SK-N-SH (cell line): Measurements from ENCODE around the gene GRIA1. TPM values are rescaled to one million over a fixed set of nuclear protein-coding genes. Genes with fewer than 3 reads are reported as not detected.

Experiments used
- CTCF ChIA-PET: fragments of 300-600, 350-600 bp; formaldehyde crosslinking; extraction: SDS; loops from one replicate; lab custom pipeline; 2021; lab: Yijun Ruan, JAX
- POLR2A ChIA-PET: fragments of 350-600 bp; sonication (Branson Sonifier 250); formaldehyde crosslinking; extraction: SDS; loops from one replicate; lab custom pipeline; 2020; ENCODE audit warnings: antibody characterized with exemption, inconsistent platforms; lab: Yijun Ruan, JAX
- DNase-seq: peaks from one replicate; pipeline ENCODE4 v3.0.0; 2012
- H2AFZ ChIP-seq: fragments of 200-600 bp; sonication (generic); 2 replicates; pipeline ENCODE4 v1.8.1; 2016; ENCODE audit warnings: antibody characterized with exemption, mild to moderate bottlenecking, low read depth
- H3F3A ChIP-seq: fragments of 200-600 bp; sonication (generic); replicated peaks from 2 replicates; pipeline ENCODE3; 2016; ENCODE audit warnings: antibody characterized with exemption, mild to moderate bottlenecking; ENCODE audit not compliant: insufficient read depth
- H3K27ac ChIP-seq, 2 experiments: fragments of 200-500 bp in 1 of 2; fragments of 200-600 bp in 1 of 2; sonication (Bioruptor generic) in 1 of 2; sonication (generic), shearing (Covaris generic) in 1 of 2; 2 replicates each; pipeline versions ENCODE4 v1.5.1 to v1.6.1; 2014 to 2016; ENCODE audit warnings: low read depth in 2 of 2, inconsistent platforms in 1 of 2, low read length in 1 of 2, mild to moderate bottlenecking in 1 of 2, mixed read lengths in 1 of 2
- H3K27me3 ChIP-seq: fragments of 200-600 bp; sonication (generic), shearing (Covaris generic); 2 replicates; pipeline ENCODE4 v1.6.1; 2016; ENCODE audit warnings: mixed run types; ENCODE audit not compliant: insufficient read depth
- H3K36me3 ChIP-seq, 2 experiments: fragments of 200-500 bp in 1 of 2; fragments of 200-600 bp in 1 of 2; sonication (Bioruptor generic) in 1 of 2; sonication (generic) in 1 of 2; replicated peaks in 1 of 2; 2 replicates each; pipeline versions ENCODE3 to v1.5.1; 2014 to 2016; ENCODE audit warnings: low read length in 1 of 2, mild to moderate bottlenecking in 1 of 2; ENCODE audit not compliant: insufficient read depth in 2 of 2, control insufficient read depth in 1 of 2
- H3K4me1 ChIP-seq, 2 experiments: fragments of 200-500 bp in 1 of 2; fragments of 200-600 bp in 1 of 2; sonication (Bioruptor generic) in 1 of 2; sonication (generic), shearing (Covaris generic) in 1 of 2; 2 replicates each; pipeline versions ENCODE4 v1.5.1 to v1.6.1; 2014 to 2016; ENCODE audit warnings: low read depth in 1 of 2, low read length in 1 of 2, mixed run types in 1 of 2; ENCODE audit not compliant: insufficient read depth in 2 of 2, control insufficient read depth in 1 of 2
- H3K4me2 ChIP-seq: fragments of 200-600 bp; sonication (generic), shearing (Covaris generic); 2 replicates; pipeline ENCODE4 v1.6.1; 2017; ENCODE audit warnings: mixed run types
- H3K4me3 ChIP-seq, 2 experiments: fragments of 200-500 bp in 1 of 2; fragments of 200-600 bp in 1 of 2; sonication (Bioruptor generic) in 1 of 2; sonication (generic), shearing (Covaris generic) in 1 of 2; 2 replicates each; pipeline versions ENCODE4 v1.5.1 to v1.8.1; 2014 to 2016; ENCODE audit warnings: low read depth in 2 of 2, inconsistent platforms in 1 of 2, low read length in 1 of 2, mild to moderate bottlenecking in 1 of 2, mixed read lengths in 1 of 2, moderate library complexity in 1 of 2
- H3K79me2 ChIP-seq: fragments of 200-600 bp; sonication (generic); 2 replicates; pipeline ENCODE4 v1.8.1; 2017; ENCODE audit warnings: mild to moderate bottlenecking; ENCODE audit not compliant: insufficient read depth
- H3K9ac ChIP-seq: fragments of 200-600 bp; sonication (generic); 2 replicates; pipeline ENCODE4 v1.6.1; 2017; ENCODE audit warnings: mixed run types
- H3K9me2 ChIP-seq: fragments of 200-600 bp; sonication (generic); 2 replicates; pipeline ENCODE4 v1.6.1; 2017; ENCODE audit warnings: mixed run types
- H3K9me3 ChIP-seq: fragments of 200-600 bp; sonication (generic); 2 replicates; pipeline ENCODE4 v1.6.1; 2017; ENCODE audit warnings: mixed run types, mild to moderate bottlenecking, moderate library complexity
- H4K20me1 ChIP-seq: fragments of 200-600 bp; sonication (generic); 2 replicates; pipeline ENCODE4 v1.6.1; 2017; ENCODE audit warnings: mild to moderate bottlenecking, mixed run types; ENCODE audit not compliant: insufficient read depth
- ELF1 ChIP-seq: IDR thresholded peaks from 2 replicates; pipeline ENCODE4 v1.4.0; 2012
- EP300 ChIP-seq, 2 experiments: IDR thresholded peaks; 2 replicates each; pipeline versions ENCODE4 v1.4.0 to v1.6.1; 2012; ENCODE audit warnings: borderline replicate concordance in 1 of 2, low read depth in 1 of 2, low read length in 1 of 2
- FOSL2 ChIP-seq: IDR thresholded peaks from 2 replicates; pipeline ENCODE4 v1.4.0; 2012; ENCODE audit warnings: low read depth, mild to moderate bottlenecking, moderate library complexity, borderline replicate concordance
- FOXM1 ChIP-seq: IDR thresholded peaks from 2 replicates; pipeline ENCODE4 v1.4.0; 2012; ENCODE audit warnings: low read depth, mild to moderate bottlenecking
- JUND ChIP-seq: IDR thresholded peaks from 2 replicates; pipeline ENCODE4 v1.4.0; 2012
- MAX ChIP-seq: IDR thresholded peaks from 2 replicates; pipeline ENCODE4 v1.4.0; 2012; ENCODE audit warnings: low read depth
- MXI1 ChIP-seq: IDR thresholded peaks from 2 replicates; pipeline ENCODE4 v1.6.1; 2012; ENCODE audit warnings: mild to moderate bottlenecking, low read depth, low read length, improper control_type of control experiment
- PBX3 ChIP-seq: IDR thresholded peaks from 2 replicates; pipeline ENCODE4; 2012
- POLR2AphosphoS5 ChIP-seq: IDR thresholded peaks from 2 replicates; pipeline ENCODE4 v1.6.1; 2012; ENCODE audit warnings: low read depth, low read length
- RAD21 ChIP-seq: IDR thresholded peaks from 2 replicates; pipeline ENCODE4 v1.6.1; 2012; ENCODE audit warnings: mild to moderate bottlenecking, low read length
- RCOR1 ChIP-seq: fragments of 150-350 bp; IDR thresholded peaks from 2 replicates; pipeline ENCODE4 v1.6.1; 2017; ENCODE audit warnings: antibody characterized with exemption, low read length
- RXRA ChIP-seq: IDR thresholded peaks from 2 replicates; pipeline ENCODE4 v1.4.0; 2012; ENCODE audit warnings: low read depth, mild to moderate bottlenecking, borderline replicate concordance
- SIN3A ChIP-seq: IDR thresholded peaks from 2 replicates; pipeline ENCODE4 v1.6.1; 2012; ENCODE audit warnings: low read depth, mild to moderate bottlenecking, low read length, moderate library complexity, borderline replicate concordance
- SMC3 ChIP-seq: IDR thresholded peaks from 2 replicates; pipeline ENCODE4 v1.6.1; 2012; ENCODE audit warnings: low read depth, low read length, improper control_type of control experiment
- YY1 ChIP-seq: IDR thresholded peaks from 2 replicates; pipeline ENCODE4 v1.4.0; 2012; ENCODE audit warnings: low read depth, mild to moderate bottlenecking
- ZBTB33 ChIP-seq: IDR thresholded peaks from 2 replicates; pipeline ENCODE4 v1.4.0; 2012; ENCODE audit warnings: low read depth, borderline replicate concordance
- WGBS: methylation state at CpG from one replicate; pipeline ENCODE4 v1.1.6; 2017; ENCODE audit warnings: low lambda C conversion rate; 5-methylcytosine and 5-hydroxymethylcytosine counted together
- polyA plus RNA-seq, 3 experiments: library from polyadenylated mRNA; depleted of rRNA; stranded (reverse); fragments of >200 nt; gene quantifications; 2 replicates each; pipeline ENCODE4 v1.2.3, GENCODE V29; 2012

Gene GRIA1
- polyA plus RNA-seq, 1 of the 3 experiments (the other 2 are of a cell fraction) = 0.35 TPM

GRCh38 chr5:153598099-153598498, 107.6 kb downstream of the GRIA1 start:
- Histone ChIP-seq H3F3A (no peaks in the 10 kb centered on the region), H2AFZ (no peak overlapping the region), H3K4me3 (no peak overlapping the region), H4K20me1 (no peaks in the 10 kb centered on the region), H3K27me3 (no peaks in the 10 kb centered on the region), H3K9me3 (no peaks in the 10 kb centered on the region)
- CTCF ChIA-PET = no interaction called here
- no peak for TF ChIP-seq PBX3
- no peak for TF ChIP-seq EP300 (IDR thresholded peaks at IDR 0.05; ENCODE audit: borderline replicate concordance in 1 of 2, low read depth in 1 of 2, low read length in 1 of 2)
- TF ChIP-seq, all 33 proteins: peak for 0
- Histone ChIP-seq H3K9ac (no peak overlapping the region), H3K9me2 (no peaks in the 10 kb centered on the region), H3K79me2 (no peaks in the 10 kb centered on the region), H3K27ac (no peak overlapping the region), H3K36me3 (no peaks in the 10 kb centered on the region), H3K4me1 (no peaks in the 10 kb centered on the region), H3K4me2 (no peak overlapping the region)
- no peak for DNase-seq
- POLR2A ChIA-PET = no interaction called here

GRCh38 chr5:153601377-153601776, 110.9 kb downstream of the GRIA1 start:
- POLR2A ChIA-PET = no interaction called here

GRCh38 chr5:153605386-153605785, 114.9 kb downstream of the GRIA1 start:
- Histone ChIP-seq H3K9me3 (no peaks in the 10 kb centered on the region), H3K4me2 (no peak overlapping the region), H2AFZ (no peak overlapping the region; the same call in 1 of the 2 replicates), H3K4me1 (no peaks in the 10 kb centered on the region), H3K36me3 (no peaks in the 10 kb centered on the region), H3K4me3 (no peak overlapping the region), H3K9me2 (no peaks in the 10 kb centered on the region), H3K27me3 (no peaks in the 10 kb centered on the region), H3F3A (no peaks in the 10 kb centered on the region), H3K27ac (no peak overlapping the region), H4K20me1 (no peaks in the 10 kb centered on the region), H3K9ac (no peak overlapping the region), H3K79me2 (no peaks in the 10 kb centered on the region)
- 65% methylated on average over 1 of the region's 1 CpG for WGBS
- DNase-seq = no peak
- ChIA-PET POLR2A (no interaction called here), CTCF (no interaction called here)
- TF ChIP-seq MXI1 (no peak), RCOR1 (no peak), MAX (no peak), PBX3 (no peak), SIN3A (no peak), YY1 (no peak), POLR2AphosphoS5 (no peak), SMC3 (no peak), RAD21 (no peak), ELF1 (no peak), FOSL2 (no peak)

More at GRCh38 chr5:153601377-153601776, 110.9 kb downstream of the GRIA1 start:
- H3K9me2 ChIP-seq = no peaks in the 10 kb centered on the region
- no peaks in the 10 kb centered on the region for H4K20me1 ChIP-seq
- H3K27me3 ChIP-seq = no peaks in the 10 kb centered on the region
- H2AFZ ChIP-seq = no peak overlapping the region
- H3K27ac ChIP-seq = no peak overlapping the region
- CTCF ChIA-PET = no interaction called here
- no peak overlapping the region for H3K4me2 ChIP-seq
- WGBS = 56% methylated on average over 1 of the region's 1 CpG
- no peak for DNase-seq
- H3K79me2 ChIP-seq = no peaks in the 10 kb centered on the region
- TF ChIP-seq JUND (no peak), FOXM1 (no peak), YY1 (no peak), ZBTB33 (no peak), RXRA (no peak), ELF1 (no peak)
- H3K9me3 ChIP-seq = no peaks in the 10 kb centered on the region
- no peak overlapping the region for H3K4me3 ChIP-seq
- no peaks in the 10 kb centered on the region for H3K4me1 ChIP-seq
- no peaks in the 10 kb centered on the region for H3F3A ChIP-seq
- no peak overlapping the region for H3K9ac ChIP-seq
- no peaks in the 10 kb centered on the region for H3K36me3 ChIP-seq
